Activated naive CD8-positive, alpha-beta T cell treated with anti-CD3 and anti-CD28 coated beads, Interleukin-2, amount 50 U/mL, for 24 hours (primary cell): Measurements from ENCODE around the gene NR1H3.
"Not testable (repeated sequence)": the region's sequence is repeated elsewhere in the genome, so short reads cannot be mapped to it uniquely, and the experiment has no call there.

Source experiments
- ATAC-seq: fragments of 150-1000 bp; cut with Tn5 transposase; one replicate; pipeline ENCODE4 v1.10.0; 2021
- DNase-seq: peaks from one replicate; pipeline ENCODE4 v3.0.0; 2021
- H3K27ac Mint-ChIP-seq: one replicate; pipeline ENCODE4 v1.8.0; 2021; ENCODE audit warnings: mild to moderate bottlenecking, mixed read lengths
- H3K27me3 Mint-ChIP-seq: one replicate; pipeline ENCODE4 v1.8.0; 2021; ENCODE audit warnings: mixed read lengths
- H3K36me3 Mint-ChIP-seq: one replicate; pipeline ENCODE4 v1.8.0; 2021; ENCODE audit warnings: low read depth, mixed read lengths
- H3K4me1 Mint-ChIP-seq: one replicate; pipeline ENCODE4 v1.8.0; 2021; ENCODE audit warnings: mixed read lengths
- H3K4me3 Mint-ChIP-seq: one replicate; pipeline ENCODE4 v1.8.0; 2021; ENCODE audit warnings: mild to moderate bottlenecking, moderate library complexity, mixed read lengths
- H3K9me3 Mint-ChIP-seq: one replicate; pipeline ENCODE4 v1.8.0; 2021; ENCODE audit warnings: mixed read lengths

NR1H3 gene

GRCh38 chr11:47289856-47290255 is 32.1 kb downstream of the NR1H3 start:
- Mint-ChIP-seq H3K9me3 (no peaks in the 10 kb centered on the region), H3K27me3 (no peaks in the 10 kb centered on the region), H3K4me3 (no peak overlapping the region), H3K36me3 (peaks cover 65% of the 10 kb centered on the region), H3K4me1 (no peaks in the 10 kb centered on the region), H3K27ac (no peak overlapping the region)
- DNase-seq (no peak), ATAC-seq (no peak)

- no peak for DNase-seq
- Mint-ChIP-seq H3K36me3 (peaks cover 67% of the 10 kb centered on the region), H3K4me3 (no peak overlapping the region), H3K27me3 (no peaks in the 10 kb centered on the region), H3K9me3 (no peaks in the 10 kb centered on the region), H3K27ac (peak overlapping the region; percentile 25), H3K4me1 (no peaks in the 10 kb centered on the region)
- ATAC-seq, result no peak
Measured at GRCh38 chr11:47295385-47295784, 37.6 kb downstream of the NR1H3 start.

DNA sequence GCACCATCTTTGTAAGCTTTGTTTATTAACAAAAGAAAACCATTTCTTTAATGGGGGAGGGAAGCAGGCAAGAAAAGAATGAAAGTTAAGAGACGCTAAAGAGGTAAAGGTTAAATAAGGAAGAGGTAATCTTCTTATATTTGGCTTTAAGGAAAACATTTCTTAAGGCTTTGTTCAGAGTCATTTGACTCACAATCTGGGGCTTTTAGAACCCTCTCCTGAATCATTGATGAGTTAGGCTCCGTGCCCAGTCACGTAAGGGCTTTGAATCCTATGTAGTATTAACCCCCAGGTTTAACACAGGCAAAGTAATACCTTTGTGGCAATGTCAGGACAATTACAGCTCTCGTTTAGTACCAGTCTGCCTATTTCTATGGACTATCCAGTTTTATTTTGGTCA is 38.2 kb downstream of the NR1H3 start:
- ATAC-seq, result no peak
- Mint-ChIP-seq H3K27ac (peak overlapping the region; percentile 25), H3K9me3 (no peaks in the 10 kb centered on the region), H3K27me3 (no peaks in the 10 kb centered on the region), H3K36me3 (peaks cover 66% of the 10 kb centered on the region), H3K4me1 (peaks cover 2% of the 10 kb centered on the region), H3K4me3 (no peak overlapping the region)
- DNase-seq, result no peak

DNA sequence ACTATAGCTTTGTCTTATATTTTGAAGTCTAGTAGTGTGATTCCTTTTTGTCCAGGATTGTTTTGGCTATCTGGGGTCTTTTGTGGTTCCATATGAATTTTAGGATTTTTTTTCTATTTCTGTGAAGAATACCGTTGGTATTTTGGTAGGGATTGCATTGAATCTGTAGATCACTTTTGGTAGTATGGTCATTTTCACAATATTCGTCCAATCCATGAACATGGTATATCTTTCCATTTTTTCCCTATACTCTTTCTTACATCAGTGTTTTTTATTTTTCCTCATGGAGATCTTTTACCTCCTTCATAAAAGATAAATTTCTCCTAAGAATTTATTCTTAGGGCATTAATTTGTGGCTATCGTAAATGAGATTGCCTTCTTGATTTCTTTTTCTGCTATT is 41.3 kb downstream of the NR1H3 start:
- Mint-ChIP-seq H3K9me3 (peaks cover 7% of the 10 kb centered on the region), H3K36me3 (peaks cover 70% of the 10 kb centered on the region), H3K4me3 (no peak overlapping the region), H3K27me3 (no peaks in the 10 kb centered on the region), H3K27ac (no peak overlapping the region), H3K4me1 (peaks cover 8% of the 10 kb centered on the region)
- DNase-seq, result no peak
- no peak for ATAC-seq

DNA sequence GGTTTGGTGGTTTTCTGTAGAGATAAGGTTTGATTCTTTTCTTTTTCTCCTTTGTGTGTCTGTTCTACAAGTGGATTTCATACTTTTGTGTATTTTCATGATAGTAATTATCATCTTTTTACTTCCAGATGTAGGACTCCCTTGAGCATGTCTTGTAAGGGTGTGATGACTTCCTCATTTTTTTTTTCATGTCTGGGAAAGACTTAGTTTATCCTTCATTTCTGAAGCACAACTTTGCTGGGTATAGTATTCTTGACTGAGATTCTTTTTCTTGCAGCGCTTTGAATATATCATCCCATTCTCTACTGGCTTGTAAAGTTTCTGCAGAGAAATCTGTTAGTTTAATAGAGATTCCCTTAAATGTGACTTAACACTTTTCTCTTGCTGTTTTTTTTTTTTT is 45.1 kb downstream of the NR1H3 start:
- H3K36me3 Mint-ChIP-seq, result peaks cover 66% of the 10 kb centered on the region
- no peak overlapping the region for H3K4me3 Mint-ChIP-seq
- peaks cover 7% of the 10 kb centered on the region for H3K9me3 Mint-ChIP-seq
- peak overlapping the region; percentile 32 for H3K27ac Mint-ChIP-seq
- DNase-seq, result no peak
- ATAC-seq, result no peak
- peaks cover 8% of the 10 kb centered on the region for H3K4me1 Mint-ChIP-seq
- no peaks in the 10 kb centered on the region for H3K27me3 Mint-ChIP-seq

DNA sequence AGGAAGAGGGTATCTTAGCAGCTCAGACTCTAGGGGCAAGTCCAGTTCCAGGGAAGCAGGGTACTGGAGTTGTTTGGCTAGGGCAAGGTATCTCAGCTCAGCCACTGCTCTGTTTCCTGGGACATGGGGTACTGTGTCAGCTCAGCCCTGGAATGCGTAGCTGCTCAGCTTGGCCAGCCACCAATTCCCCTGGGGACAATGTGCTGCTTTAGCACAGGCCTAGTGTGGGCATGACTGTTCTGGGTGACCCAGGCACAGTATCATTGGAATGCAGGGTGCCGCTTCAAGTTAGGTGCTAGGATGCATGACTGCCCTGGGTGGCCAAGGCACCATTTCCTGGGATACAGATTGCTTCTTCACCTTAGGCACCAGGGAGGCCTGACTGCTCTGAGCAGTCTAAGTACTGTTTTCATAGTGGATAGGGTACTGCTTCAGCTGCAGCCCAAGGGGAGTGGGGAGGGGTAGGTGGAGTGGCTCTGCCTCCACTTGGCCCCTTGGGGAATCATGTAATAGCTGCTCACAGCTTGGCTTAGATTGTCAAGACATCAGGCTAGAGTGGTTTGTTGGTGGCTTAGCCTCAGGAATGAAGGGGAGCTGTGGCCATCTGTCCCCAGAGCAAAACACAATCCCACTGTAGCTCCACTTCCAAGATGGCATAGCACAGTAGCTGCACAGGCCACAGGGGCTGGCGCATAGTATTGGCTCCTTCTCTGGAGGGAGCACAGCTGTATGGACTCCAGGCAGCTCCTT is 48.1 kb downstream of the NR1H3 start:
- Mint-ChIP-seq H3K4me1 (peaks cover 6% of the 10 kb centered on the region), H3K9me3 (peaks cover 7% of the 10 kb centered on the region), H3K27me3 (no peaks in the 10 kb centered on the region), H3K36me3 (peaks cover 51% of the 10 kb centered on the region), H3K27ac (no peak overlapping the region), H3K4me3 (no peak overlapping the region)
- DNase-seq (no peak), ATAC-seq (no peak)

DNA sequence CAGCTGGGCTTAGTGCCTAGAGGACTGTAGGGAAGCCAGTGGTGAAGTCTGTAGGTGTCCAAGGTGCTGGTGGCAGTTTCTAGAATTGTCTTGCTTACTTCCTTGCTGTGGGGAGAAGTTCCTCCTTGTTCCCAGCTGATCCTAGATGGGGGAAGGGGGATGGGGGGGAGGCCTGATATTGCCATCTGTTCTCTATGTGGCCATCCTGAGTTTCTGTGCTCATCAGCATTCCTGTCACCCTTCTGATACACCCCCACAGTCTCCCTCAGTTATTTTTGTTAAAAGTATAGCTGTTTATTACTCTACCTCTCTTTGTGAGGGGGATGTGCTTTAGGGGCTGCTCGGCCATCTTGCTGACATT is 48.7 kb downstream of the NR1H3 start:
- Mint-ChIP-seq H3K4me1 (peaks cover 6% of the 10 kb centered on the region), H3K36me3 (peaks cover 52% of the 10 kb centered on the region), H3K4me3 (no peak overlapping the region), H3K27me3 (no peaks in the 10 kb centered on the region), H3K27ac (no peak overlapping the region), H3K9me3 (peaks cover 7% of the 10 kb centered on the region)
- ATAC-seq (no peak), DNase-seq (no peak)

DNA sequence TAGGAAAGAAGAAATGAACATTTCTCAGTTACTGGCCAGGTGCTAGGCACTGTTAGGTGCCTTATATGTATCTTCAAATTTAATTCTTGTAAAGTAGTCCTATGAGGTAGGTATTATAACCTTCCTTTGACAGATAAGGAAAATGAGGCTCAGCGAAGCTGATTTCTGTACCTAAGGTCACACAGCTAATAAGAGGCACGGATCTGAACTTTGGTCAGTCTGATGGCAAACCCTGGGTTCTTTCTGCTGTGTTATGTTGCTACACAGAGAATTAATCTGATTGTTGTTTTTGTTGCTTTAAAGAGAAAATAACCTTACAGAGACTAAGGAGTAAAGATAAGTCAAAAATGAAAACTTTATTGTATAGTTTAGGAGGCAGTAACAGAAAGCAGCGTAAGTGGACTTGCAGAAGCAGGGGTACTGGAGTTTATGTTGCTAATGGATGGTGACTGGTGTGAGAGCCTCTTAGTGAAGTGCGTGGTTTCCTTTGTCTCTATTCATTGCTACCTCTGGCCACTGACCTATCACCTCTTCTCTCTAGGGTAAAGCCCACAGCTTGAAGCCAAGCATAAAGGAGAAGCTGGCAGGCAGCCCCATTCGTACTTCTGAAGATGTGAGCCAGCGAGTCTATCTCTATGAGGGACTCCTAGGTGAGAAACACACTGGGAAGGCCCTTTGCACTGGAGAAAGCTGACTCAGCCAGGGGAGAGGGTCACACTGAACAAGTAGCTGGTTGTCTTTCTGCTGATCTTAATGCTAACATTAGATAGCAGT is 50.4 kb downstream of the NR1H3 start:
- Mint-ChIP-seq H3K36me3 (peaks cover 48% of the 10 kb centered on the region), H3K4me1 (peaks cover 4% of the 10 kb centered on the region), H3K4me3 (no peak overlapping the region), H3K9me3 (no peaks in the 10 kb centered on the region), H3K27me3 (no peaks in the 10 kb centered on the region), H3K27ac (no peak overlapping the region)
- ATAC-seq (no peak), DNase-seq (no peak)

GRCh38 chr11:47314992-47315391 is 57.2 kb downstream of the NR1H3 start:
- no peak for ATAC-seq
- H3K4me1 Mint-ChIP-seq, result peaks cover 13% of the 10 kb centered on the region
- H3K9me3 Mint-ChIP-seq, result no peaks in the 10 kb centered on the region
- no peaks in the 10 kb centered on the region for H3K27me3 Mint-ChIP-seq
- H3K36me3 Mint-ChIP-seq, result peaks cover 47% of the 10 kb centered on the region
- no peak overlapping the region for H3K27ac Mint-ChIP-seq
- DNase-seq, result no peak
- H3K4me3 Mint-ChIP-seq, result no peak overlapping the region

DNA sequence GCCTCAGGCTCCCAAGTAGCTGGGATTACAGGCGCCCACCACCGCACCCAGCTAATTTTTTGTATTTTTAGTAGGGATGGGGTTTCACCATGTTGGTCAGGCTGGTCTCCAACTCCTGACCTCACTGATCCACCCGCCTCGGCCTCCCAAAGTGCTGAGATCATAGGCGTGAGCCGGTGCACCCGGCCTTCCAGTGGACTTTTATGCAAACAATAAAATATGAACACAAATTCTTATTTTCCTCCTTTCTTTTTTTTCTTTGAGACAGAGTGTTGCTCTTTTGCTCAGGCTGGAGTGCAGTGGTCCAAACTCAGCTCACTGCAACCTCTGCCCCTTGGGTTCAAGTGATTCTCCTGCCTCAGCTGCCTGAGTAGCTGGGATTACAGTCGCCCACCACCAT is 58.7 kb downstream of the NR1H3 start:
- not testable (repeated sequence) for DNase-seq, H3K4me3 Mint-ChIP-seq

DNA sequence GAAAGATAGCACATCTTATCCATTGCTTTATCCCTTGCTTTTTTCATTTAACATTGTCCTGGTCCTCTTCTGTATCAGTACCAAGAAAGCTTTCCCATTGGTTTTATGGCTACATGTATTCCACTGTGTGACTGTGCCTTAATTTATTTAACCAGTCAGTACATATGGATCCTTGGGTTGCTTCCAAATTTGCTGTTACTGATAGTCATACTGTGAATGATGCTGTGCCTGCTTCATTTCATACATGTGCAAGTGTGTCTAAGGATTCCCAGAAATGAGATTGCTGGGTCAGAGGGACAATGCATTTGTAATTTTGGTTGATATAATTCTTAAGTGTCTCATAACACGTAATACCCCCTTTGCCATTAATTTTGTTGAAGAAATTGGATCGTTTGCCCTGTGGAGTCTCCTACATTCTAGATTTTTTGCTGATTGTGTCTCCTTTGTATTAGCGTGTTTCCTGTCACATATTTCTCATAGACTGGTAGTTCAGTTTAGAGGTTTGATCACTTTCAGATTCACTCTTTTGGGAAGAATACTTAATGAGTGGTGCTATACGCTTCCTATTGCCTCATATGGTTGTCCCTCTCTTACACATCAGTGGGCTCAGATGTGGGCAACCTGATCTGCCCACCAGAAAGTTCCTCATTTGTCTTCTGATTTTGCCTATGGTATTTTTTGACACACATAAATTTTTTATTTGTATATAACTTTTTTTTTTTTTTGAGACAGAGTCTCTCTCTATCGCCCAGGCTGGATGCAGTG is 59.5 kb downstream of the NR1H3 start:
- no peaks in the 10 kb centered on the region for H3K9me3 Mint-ChIP-seq
- DNase-seq, result no peak
- H3K4me1 Mint-ChIP-seq, result peaks cover 13% of the 10 kb centered on the region
- no peaks in the 10 kb centered on the region for H3K27me3 Mint-ChIP-seq
- ATAC-seq, result peak; percentile 52
- peaks cover 40% of the 10 kb centered on the region for H3K36me3 Mint-ChIP-seq
- H3K27ac Mint-ChIP-seq, result peak overlapping the region; percentile 64
- H3K4me3 Mint-ChIP-seq, result no peak overlapping the region

More for the DNA sequence above, 58.7 kb downstream of the NR1H3 start:
- H3K9me3 Mint-ChIP-seq, H3K27me3 Mint-ChIP-seq, ATAC-seq, H3K27ac Mint-ChIP-seq: not testable (repeated sequence)
- peaks cover 40% of the 10 kb centered on the region for H3K36me3 Mint-ChIP-seq
- peaks cover 13% of the 10 kb centered on the region for H3K4me1 Mint-ChIP-seq

DNA sequence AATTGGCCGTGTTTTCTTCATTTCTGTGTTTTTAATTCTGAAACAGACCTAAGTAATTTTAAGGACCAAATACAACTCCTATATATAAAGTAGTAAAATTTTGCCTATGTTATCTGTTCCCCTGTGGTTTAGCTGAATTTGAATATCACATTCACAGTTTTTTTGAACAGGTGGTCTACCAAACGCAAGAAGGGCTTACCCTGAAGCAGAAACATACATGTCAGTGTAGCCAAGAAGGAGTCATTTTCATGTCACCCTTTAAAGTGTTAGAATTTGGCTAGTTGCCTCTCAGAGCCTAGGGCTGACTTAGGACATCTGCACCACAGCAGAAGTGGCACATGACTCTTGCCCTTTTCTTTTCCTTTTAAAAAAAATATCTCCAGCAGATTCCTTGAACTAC is 60.4 kb downstream of the NR1H3 start:
- no peak for DNase-seq
- Mint-ChIP-seq H3K36me3 (peaks cover 36% of the 10 kb centered on the region), H3K9me3 (no peaks in the 10 kb centered on the region), H3K4me1 (peaks cover 9% of the 10 kb centered on the region), H3K27me3 (no peaks in the 10 kb centered on the region), H3K4me3 (no peak overlapping the region), H3K27ac (peak overlapping the region; percentile 41)
- no peak for ATAC-seq
